ENCODE results near the gene F7.
A peak's percentile ranks its signal among the peaks of the same experiment; 100 is the strongest.

The F7 gene

DNA sequence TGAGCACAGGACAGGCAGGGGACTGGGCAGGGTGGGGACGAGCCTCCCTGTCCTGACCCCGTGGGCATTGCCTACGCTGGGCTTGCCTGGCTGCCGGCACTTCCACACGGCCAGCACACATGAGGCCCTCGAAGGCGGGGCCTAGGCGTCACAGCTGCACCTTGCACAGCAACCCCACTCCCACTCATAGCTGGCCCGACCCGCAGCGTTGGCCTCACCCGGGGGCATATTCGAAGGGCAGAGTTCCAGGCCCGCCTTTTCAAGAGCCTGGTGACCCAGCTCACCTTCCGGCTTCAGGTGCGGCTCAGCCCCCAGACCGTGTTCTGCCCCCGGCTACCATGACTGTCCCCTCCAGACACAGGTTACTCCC, 36.0 kb downstream of the F7 start:
- no peak for DNase-seq

DNA sequence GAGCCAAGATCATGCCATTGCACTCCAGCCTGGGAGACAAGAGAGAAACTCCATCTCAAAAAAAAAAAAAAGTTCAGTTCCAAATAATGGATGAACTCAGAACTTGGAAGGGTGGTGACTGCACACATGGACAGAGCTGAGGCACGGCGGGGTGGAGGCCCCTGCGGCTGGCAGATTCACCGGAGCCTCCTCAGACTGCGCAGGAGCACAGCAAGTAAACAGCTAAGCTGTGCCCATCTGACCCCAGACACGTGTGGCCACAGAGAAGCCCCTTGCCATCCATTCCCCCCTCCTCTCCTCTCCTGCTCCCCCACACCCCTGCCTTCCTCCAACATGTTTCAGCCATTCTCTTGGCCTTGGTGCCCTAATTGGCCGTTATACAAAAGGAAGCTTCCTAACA, 37.3 kb downstream of the F7 start:
- no peak for DNase-seq

DNA sequence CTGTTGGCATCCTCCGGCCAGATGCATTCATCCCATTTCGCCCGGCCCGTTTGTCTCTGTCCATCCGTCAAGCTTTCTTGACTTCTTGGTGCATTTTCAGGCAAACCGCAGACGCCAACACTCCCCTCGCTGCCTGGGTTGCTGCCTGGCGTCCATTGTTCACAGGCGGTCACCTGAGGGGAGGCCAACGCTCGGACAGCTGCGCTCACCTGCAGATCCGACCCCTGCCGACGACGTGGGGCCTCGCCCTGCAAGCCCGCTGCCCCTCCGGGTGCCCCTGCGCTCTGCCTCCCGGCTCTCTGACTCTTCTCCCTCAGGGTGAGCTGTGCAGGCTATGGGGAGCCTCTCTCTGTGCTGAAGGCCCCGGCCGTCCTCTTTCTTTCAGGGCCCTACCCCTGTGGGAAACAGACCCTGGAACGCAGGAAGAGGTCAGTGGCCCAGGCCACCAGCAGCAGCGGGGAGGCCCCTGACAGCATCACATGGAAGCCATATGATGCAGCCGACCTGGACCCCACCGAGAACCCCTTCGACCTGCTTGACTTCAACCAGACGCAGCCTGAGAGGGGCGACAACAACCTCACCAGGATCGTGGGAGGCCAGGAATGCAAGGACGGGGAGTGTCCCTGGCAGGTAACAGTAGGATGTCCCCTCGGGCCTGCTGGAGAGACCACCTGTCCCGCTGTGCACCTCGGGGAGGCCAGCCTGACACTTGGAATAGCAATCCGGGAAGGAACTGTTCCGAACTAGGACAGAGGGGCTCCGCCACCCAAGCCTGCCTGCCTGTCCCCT, 38.1 kb downstream of the F7 start:
- DNase-seq: no peak

DNA sequence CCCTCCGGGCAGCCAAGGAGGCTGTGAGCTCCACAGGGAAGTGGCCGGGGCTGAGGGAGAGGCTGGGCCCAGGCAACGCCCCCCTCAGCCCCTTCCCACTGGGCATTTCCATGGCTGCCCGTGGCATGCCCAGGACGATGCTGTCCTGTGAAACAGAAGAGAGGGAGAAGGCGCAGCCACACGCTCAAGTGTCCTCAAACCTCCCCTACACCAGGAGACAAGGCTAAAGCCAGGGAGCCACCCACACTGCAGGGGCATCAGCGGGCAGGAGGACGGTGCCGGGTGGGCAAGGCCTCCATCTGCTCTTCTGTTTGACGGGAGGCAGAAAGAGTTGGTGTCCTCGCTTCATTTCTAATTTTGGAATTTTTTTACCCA, 38.7 kb downstream of the F7 start:
- DNase-seq: no peak

DNA sequence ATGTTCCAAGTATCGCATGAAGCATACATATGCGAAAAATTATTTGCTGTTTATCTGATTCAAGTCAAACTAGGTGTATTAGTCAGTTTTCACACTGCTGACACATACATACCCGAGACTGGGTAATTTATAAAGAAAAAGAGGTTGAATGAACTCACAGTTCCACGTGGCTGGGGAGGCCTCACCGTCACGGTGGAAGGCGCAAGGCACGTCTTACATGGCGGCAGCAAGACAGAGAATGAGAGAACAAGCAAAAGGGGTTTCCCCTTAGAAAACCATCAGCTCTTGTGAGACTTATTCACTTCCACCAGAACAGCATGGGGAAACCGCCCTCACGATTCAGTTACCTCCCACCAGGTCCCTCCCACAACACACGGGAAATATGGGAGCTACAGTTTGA, 39.9 kb downstream of the F7 start:
- DNase-seq: no peak

DNA sequence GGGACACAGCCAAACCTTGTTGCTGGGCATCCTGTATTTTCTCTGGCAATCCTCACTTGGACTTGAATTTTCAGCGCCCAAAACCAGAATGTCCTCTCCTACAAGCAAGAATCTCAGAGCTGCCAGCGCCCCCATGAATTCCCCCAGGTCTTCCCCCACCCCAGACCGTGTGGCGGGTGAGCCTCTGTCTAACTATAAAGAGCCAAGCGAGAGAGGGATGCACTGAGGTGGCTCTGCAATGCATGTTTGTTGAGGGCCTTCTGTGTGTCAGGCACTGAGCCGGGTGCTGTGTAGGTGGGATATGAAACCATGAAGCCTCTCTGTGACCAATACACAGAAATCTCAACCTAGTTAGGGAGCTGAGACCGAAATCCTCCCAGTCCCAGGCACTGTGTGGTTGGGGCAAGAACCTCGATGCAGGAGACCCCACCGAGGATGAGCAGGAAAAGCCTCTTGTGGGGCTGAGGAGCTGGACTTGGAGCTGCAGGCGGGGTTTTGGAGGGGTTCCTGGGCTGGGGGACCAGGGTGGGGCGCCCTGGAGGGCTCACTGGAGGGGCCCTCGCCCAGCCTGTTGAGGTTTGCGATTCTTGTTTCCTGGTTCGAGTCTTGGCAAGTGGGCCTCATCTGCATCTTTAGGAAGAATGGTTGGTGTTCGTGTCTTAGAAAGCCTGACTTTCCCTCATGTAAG, 40.5 kb downstream of the F7 start:
- DNase-seq: no peak

DNA sequence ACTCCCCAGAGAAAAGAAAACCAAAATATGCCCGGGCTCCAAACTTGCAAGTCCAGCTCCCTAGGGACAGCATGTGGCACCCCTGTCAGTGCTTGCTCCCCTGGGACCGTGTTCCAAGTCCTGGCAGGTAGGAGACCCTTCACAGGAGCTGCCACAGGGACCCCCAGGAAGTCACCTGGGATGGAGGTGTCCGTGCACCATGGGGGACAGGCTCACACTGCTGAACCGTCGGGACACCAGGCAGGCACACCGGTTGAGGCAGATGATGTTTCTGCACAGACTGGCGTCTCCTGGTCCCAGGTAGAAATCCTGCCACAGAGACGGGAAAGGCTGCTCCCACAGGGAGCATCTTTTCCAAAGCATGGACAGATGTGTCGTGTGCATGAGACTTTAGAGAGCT, 41.2 kb downstream of the F7 start:
- no peak for DNase-seq

DNA sequence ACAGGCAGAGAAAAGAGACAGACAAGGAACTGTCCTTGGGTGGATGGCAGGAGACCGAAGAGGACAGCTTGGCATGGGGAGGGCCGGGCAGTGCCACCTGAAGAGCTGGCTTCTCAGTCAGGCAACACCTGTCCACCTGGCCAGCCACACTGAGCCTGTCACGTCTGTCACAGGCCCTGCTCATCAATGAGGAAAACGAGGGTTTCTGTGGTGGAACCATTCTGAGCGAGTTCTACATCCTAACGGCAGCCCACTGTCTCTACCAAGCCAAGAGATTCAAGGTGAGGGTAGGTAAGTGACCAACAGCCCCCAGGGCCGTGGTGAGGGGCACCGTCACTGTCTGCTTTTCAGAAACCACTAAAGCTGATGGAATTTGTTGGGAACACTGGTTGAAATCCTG, 41.6 kb downstream of the F7 start:
- DNase-seq: no peak

DNA sequence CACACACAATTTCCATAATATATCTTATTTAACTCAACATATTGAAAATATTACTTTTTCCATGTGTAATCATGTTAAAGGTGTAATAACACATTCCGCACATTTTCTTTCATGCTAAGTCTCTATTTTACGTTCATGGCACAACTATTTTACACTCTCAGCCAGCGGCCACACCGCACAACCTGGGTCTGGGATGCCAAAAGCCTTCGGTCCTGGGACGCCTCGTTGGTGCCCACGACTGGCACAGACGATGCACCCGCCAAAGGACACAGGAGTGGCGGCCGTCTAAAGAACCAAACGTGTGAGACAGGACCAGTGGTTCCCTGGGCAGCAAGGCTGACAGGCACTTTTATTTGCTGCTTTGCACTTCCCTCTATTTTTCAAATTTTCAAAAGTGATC, 42.8 kb downstream of the F7 start:
- no peak for DNase-seq

DNA sequence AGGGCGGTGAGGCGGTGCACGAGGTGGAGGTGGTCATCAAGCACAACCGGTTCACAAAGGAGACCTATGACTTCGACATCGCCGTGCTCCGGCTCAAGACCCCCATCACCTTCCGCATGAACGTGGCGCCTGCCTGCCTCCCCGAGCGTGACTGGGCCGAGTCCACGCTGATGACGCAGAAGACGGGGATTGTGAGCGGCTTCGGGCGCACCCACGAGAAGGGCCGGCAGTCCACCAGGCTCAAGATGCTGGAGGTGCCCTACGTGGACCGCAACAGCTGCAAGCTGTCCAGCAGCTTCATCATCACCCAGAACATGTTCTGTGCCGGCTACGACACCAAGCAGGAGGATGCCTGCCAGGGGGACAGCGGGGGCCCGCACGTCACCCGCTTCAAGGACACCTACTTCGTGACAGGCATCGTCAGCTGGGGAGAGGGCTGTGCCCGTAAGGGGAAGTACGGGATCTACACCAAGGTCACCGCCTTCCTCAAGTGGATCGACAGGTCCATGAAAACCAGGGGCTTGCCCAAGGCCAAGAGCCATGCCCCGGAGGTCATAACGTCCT, 43.4 kb downstream of the F7 start:
- no peak for DNase-seq

DNA sequence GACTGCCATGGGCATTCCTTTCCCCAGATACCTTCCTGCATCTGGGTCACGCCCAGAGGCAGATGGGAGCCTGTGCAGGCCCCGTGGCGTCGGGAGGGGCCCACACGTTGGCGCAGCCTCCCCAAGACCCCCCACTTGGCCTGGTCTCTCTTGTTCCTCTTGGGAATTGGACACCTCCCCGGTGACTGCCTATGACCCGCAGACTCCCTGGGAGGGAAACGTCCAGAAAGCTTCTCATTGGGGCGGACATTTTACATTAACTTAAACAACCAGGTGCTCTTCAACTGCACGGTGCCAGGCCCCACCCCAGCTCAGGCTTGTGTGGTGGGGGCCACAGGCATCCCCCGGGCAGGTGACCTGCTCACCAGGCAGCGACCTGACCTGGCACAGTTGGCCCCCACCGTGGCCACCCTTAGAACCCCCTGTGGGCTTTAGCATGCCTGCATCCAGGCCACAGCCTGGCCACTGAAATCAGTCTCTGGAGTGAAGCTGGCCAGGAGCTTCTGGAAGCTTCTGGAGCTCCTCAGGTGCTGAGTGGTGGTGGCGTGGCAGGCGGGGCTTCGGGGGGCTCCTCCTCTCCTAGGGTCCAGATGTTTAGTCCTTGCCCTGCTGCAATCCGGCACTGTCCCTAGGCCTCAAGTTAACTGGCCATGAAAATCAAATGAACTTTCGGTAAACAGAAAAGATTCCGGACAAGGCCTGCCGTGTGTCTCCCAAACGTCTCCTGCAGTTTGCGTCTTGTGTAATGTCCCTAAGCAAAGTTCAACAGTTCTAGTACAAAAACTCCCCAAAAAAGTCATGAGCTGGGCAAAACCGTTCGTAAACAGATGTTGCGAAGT, 44.3 kb downstream of the F7 start:
- no peak for DNase-seq

DNA sequence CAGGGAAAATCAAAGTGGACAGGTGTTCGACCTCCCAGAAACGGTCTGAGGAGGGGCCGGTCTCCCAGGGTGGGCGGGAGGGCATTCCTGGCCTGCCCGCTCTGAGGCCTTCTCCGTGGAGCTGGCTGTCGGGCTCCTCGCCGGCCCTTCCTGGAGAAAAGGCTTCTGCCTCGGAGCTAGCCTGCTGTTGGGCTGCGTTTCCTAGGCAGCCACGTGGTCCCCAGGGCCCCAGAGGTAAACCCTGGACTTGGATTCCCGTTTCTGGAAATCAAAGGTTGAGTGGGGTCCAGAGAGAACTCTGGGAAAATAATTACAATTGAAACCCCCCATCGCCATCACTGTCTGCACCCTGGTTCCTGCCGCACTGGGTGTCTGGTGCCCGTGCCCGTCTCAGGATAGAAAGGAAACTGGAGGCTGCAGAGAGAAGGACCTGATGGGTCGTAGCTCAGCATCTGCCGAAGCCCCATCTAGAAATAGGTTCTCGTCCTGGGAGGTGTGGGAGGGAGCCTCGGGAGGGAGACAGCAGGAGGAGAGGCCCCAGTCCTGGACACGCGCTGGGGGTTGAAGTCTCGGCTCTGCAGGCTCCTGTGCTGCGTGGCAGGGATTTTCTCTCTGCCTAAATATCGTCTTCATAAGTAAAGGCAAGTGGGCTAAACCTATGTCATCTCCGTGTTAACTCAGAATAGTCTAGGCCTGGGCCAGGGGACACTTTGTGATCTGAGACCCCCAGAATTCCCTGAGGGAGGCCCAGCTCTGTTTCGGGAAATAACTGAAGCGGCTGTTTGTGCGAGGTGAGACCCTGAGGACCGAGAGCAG, 45.2 kb downstream of the F7 start:
- DNase-seq: no peak

DNA sequence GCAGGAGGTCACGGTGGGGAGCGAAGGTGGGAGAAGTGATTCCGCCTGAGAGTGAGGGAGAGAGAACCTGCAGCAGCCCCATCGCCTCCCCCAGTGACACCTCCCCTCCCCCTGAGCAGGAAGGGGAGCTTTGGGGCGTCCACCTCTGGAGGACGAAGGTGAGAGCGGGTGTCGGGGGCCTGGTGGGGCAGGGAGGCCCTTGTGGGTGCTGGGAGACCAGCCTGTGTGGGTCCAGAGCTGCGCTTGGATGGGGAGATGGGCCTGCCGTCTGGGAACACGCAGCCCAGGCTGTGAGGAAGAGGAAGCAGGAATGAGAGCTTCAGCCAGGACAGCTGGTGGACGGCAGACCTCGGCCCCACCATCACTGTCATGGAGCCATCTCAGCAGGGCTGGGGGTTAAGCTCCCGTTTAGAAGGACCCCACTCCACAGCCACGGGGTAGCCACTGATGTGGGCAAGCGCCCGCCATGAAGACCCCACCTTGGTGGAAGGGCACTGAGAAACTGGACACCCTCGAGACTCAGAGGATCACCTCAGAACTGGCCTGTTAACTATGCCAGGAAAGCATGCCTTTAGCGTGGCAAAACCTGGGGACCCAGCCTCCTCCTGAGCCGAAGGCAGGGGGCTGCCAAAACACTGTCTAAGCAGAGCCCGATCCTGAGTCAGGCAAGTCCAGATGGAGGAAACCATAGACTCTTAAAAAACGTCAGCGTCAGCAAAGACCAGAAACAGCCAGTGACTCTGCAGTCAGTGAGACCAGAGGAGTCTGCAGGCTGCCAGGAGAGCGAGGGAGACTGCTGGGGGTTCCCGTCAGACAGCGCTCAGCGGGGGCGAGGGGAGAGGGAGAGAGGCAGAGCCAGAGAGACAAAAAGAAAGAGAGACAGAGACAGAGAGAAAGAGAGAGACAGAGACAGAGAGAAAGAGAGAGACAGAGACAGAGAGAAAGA, 46.4 kb downstream of the F7 start:
- peak; percentile 25 for DNase-seq

DNA sequence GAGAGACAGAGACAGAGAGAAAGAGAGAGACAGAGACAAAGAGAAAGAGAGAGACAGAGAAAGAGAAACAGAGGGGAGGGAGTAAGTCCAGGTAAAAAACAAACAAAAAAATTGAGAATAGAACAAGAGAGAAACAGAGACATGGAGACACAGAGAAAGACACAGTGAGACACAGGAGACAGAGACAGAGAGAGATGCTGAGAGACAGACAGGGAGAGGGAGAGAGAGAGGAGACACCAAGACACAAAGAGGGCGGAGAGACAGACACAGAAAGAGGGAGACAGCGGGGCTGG, 47.0 kb downstream of the F7 start:
- no peak for DNase-seq

DNA sequence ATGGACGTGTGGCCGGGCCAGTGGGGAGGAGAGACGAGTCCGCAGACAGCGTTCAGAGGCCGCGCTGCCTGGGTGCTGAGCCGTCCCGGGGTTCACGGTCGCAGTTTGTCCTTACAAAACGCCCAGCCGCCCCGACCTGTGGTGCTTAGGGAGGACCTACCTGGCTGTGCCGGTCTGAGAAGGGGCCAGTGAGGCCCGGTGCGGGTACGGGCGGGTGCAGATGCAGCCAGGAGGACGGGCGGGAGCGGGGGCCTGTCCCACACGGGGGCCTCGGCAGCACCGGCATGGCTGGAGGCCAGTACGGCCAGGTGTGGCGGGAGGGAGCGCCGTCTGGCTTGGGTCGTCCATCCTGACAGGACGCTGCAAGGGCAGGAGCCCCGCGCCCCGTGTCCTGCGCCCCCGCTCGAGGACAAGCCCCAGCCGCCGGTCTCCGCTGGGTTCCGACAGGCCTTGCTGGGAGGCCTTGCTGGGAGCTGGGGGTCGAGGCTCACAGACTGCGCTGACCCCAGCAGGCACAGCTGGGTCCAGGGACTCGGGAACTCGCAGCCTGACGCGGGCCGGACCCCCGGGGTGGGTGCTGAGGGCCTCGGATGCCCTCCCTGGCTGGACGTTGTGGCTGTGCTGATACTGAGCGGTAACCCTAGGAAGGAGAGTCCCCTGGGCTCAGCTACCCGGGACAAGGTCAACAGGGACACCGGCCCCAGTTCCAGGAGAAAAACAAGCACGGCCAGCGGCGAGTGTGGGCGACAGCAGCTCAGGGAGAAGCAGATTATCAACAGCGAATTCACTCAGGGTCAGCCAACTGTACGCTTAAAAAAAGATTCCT, 47.6 kb downstream of the F7 start:
- DNase-seq: no peak

DNA sequence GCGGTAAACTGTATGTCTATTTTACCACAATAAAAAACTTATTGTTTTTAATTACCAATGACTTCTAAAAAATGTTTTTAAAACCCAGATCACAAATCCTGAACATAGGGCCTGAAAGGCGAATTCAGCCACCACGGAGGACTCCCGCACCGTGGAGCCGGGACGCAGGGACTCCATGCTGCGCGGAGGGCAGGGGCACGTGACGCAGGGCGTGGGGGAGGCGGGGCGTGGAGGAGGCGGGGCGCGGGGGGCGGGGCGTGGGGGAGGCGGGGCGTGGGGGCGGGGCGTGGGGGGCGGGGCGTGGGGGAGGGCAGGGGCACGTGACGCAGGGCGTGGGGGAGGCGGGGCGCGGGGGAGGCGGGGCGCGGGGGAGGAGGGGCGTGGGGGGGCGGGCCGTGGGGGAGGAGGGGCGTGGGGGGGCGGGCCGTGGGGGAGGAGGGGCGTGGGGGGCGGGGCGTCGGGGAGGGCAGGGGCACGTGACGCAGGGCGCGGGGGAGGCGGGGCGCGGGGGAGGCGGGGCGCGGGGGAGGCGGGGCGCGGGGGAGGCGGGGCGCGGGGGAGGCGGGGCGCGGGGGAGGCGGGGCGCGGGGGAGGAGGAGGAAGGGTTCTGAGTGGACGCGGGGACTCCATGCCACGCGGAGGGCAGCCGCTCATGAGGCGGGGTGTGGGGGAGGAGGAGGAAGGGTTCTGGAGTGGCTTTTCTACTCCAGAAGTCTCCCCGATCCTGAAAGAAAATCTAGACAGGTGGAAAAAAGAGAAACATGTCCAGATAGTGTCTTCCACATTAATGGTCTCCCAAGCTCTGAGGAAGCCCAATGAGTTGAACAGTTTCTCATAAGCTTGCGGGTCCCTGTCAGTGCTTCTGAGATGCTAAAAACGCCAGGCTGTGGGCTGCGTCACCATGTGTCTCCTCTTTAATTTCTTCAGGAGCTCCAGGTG, 48.5 kb downstream of the F7 start:
- DNase-seq: peak; percentile 88

DNA sequence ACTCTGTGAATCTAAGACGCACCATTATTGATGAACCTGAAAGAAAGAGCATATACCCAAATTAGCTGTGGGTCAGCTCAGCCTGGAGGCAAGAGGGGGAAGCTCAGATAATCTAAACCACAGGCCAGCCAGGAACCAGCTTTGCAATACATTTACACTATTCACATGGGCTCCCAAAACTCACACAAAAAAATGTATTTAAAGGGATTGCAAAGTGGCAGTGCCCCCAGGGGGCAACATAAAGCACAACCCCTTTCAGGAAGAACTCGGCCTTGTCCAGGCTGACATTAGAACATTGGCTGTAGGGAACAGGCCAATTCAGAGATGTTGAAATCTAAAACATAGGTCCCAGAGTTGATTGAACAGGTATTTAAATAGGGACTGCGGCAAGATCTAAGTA, 49.6 kb downstream of the F7 start:
- DNase-seq: no peak

DNA sequence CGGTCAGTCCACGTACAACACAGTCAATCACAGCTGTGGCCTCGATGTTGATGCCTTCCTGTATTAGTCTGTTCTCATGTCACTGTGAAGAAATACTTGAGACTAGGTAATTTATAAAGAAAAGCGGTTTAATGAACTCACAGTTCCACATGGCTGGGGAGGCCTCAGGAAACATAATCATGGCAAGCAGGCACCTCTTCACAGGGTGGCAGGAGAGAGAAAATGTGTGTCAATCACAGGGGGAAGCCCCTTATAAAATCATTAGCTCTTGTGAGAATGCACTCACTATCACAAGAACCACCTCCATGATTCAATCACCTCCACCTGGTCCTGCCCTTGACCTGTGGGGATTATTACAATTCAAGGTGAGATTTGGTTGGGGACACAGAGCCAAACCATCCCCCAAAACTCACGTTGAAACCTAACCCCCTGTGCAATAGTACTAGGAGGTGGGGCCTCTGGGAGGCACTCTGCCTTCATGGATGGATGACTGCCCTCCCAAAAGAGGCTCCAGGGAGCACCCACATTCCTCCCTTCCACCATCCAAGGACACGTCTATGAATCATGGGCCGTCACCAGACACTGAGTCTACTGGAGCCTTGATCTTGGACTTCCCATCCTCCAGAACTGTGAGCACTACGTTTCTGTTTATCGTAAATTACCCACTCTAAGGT, 50.5 kb downstream of the F7 start:
- no peak for DNase-seq

All from NCI-H82 (cell line).